Fibroblast of lung (primary cell): ENCODE measurements around the gene TMEFF2. TPM values are rescaled to one million over a fixed set of nuclear protein-coding genes. Genes with fewer than 3 reads are reported as not detected.

Experiments
- DNase-seq, 2 donors: peaks; one replicate each; pipeline versions ENCODE4 v3.0.0 to v3.0.0-alpha.2; 2010; ENCODE audit warnings: low read depth in 2 of 2
- H2AFZ ChIP-seq: 2 replicates; pipeline ENCODE4 v1.5.1; 2012; ENCODE audit warnings: low read length, control low read depth, inconsistent platforms
- H3K27ac ChIP-seq: 2 replicates; pipeline ENCODE4 v1.5.1; 2011; ENCODE audit warnings: low read length, control low read depth; ENCODE audit not compliant: insufficient read depth
- H3K27me3 ChIP-seq: 2 replicates; pipeline ENCODE4 v1.5.1; 2011; ENCODE audit warnings: mild to moderate bottlenecking, low read length; ENCODE audit not compliant: control insufficient read depth, insufficient read depth
- H3K36me3 ChIP-seq: 2 replicates; pipeline ENCODE4 v1.5.1; 2011; ENCODE audit warnings: low read length; ENCODE audit not compliant: control insufficient read depth, insufficient read depth
- H3K4me1 ChIP-seq: 2 replicates; pipeline ENCODE4 v1.5.1; 2011; ENCODE audit warnings: low read length; ENCODE audit not compliant: control insufficient read depth, insufficient read depth; ENCODE audit errors: extremely low read depth
- H3K4me2 ChIP-seq: 2 replicates; pipeline ENCODE4 v1.5.1; 2011; ENCODE audit warnings: low read length, control low read depth; ENCODE audit not compliant: insufficient read depth; ENCODE audit errors: extremely low read depth
- H3K4me3 ChIP-seq, 4 experiments: fragments of 200-600 bp in 1 of 4; sonication (generic) in 1 of 4; replicated peaks in 1 of 4; 2 replicates each; pipeline ENCODE4 v1.5.1; 2011 to 2016; ENCODE audit warnings: low read length in 4 of 4, low read depth in 3 of 4, mild to moderate bottlenecking in 3 of 4, control low read depth in 2 of 4, inconsistent platforms in 1 of 4, mixed read lengths in 1 of 4; ENCODE audit not compliant: insufficient read depth in 1 of 4; ENCODE audit errors: control extremely low read depth in 1 of 4
- H3K79me2 ChIP-seq: 2 replicates; pipeline ENCODE4 v1.5.1; 2012; ENCODE audit warnings: mild to moderate bottlenecking, low read length, inconsistent platforms; ENCODE audit not compliant: control insufficient read depth, insufficient read depth
- H3K9ac ChIP-seq: 2 replicates; pipeline ENCODE4 v1.5.1; 2011; ENCODE audit warnings: mild to moderate bottlenecking, low read length, control low read depth; ENCODE audit not compliant: insufficient read depth
- H3K9me3 ChIP-seq: 2 replicates; pipeline ENCODE4 v1.5.1; 2012; ENCODE audit warnings: low read depth, low read length; ENCODE audit not compliant: control insufficient read depth, insufficient read depth
- H4K20me1 ChIP-seq: 2 replicates; pipeline ENCODE4 v1.5.1; 2011; ENCODE audit warnings: low read length; ENCODE audit not compliant: control insufficient read depth, insufficient read depth; ENCODE audit errors: extremely low read depth
- EZH2 ChIP-seq: IDR thresholded peaks from 2 replicates; pipeline ENCODE4 v1.5.1; 2012; ENCODE audit warnings: low read length, control low read depth, mild to moderate bottlenecking; ENCODE audit errors: missing control alignments
- polyA plus RNA-seq, 2 donors: library from polyadenylated mRNA; depleted of rRNA in 1 of 2; stranded (reverse) in 1 of 2; unstranded in 1 of 2; fragments of >200 nt; gene quantifications; 2 replicates each; pipeline ENCODE4 v1.2.1, GENCODE V29; 2011 to 2012; ENCODE audit warnings: missing spikeins in 1 of 2
- total RNA-seq: library from RNA; depleted of rRNA; stranded (reverse); fragments of >200 nt; gene quantifications from 2 replicates; pipeline ENCODE4 v1.2.1, GENCODE V29; 2014
- TF ChIP-seq, protein P1 (sequence below), 2 donors: IDR thresholded peaks in 1 of 2; conservative IDR thresholded peaks in 1 of 2; 1 replicate in 1 of 2; 2 replicates in 1 of 2; pipeline ENCODE4 v1.5.1; 2011 to 2012; ENCODE audit warnings: low read length in 2 of 2, control low read depth in 1 of 2, inconsistent platforms in 1 of 2, low read depth in 1 of 2, mild to moderate bottlenecking in 1 of 2

TMEFF2 gene
- total and polyA plus RNA-seq, 2 donors (not counting 1 experiment from before 2014, with no cell fraction given) = 0.33 to 0.87 TPM

DNA sequence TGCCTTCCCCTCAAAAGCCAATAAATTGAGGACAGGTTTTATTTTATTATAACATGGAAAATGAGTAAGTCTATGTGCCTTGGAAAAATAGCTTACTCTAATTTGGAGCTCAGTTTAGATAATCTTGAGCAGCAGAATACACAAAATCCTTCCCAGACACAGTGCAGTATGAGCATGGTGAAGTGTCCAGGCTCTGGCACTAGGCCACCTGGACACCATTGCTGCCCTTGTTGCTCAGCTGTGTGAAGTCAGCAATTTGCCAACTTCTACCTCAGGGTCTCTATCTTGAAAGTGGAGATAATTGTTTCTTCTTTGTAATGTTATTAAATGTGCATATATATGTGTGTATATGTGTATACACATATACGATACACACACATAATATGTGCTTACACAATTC is 242.9 kb downstream of the TMEFF2 start:
- H2AFZ ChIP-seq = no peak overlapping the region
- H3K4me2 ChIP-seq = no peak overlapping the region
- H3K27ac ChIP-seq = no peak overlapping the region
- no peaks in the 10 kb centered on the region for H3K79me2 ChIP-seq
- H3K36me3 ChIP-seq = no peaks in the 10 kb centered on the region
- H3K9ac ChIP-seq = no peak overlapping the region
- no peaks in the 10 kb centered on the region for H3K9me3 ChIP-seq
- TF ChIP-seq, protein P1, sequence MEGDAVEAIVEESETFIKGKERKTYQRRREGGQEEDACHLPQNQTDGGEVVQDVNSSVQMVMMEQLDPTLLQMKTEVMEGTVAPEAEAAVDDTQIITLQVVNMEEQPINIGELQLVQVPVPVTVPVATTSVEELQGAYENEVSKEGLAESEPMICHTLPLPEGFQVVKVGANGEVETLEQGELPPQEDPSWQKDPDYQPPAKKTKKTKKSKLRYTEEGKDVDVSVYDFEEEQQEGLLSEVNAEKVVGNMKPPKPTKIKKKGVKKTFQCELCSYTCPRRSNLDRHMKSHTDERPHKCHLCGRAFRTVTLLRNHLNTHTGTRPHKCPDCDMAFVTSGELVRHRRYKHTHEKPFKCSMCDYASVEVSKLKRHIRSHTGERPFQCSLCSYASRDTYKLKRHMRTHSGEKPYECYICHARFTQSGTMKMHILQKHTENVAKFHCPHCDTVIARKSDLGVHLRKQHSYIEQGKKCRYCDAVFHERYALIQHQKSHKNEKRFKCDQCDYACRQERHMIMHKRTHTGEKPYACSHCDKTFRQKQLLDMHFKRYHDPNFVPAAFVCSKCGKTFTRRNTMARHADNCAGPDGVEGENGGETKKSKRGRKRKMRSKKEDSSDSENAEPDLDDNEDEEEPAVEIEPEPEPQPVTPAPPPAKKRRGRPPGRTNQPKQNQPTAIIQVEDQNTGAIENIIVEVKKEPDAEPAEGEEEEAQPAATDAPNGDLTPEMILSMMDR (conservative IDR thresholded peaks at IDR 0.05 in 1 of 2, IDR thresholded peaks at IDR 0.05 in 1 of 2; ENCODE audit: low read depth in 1 of 2, low read length in 2 of 2) = no peak
- no peak for TF ChIP-seq EZH2
- H3K4me1 ChIP-seq = no peaks in the 10 kb centered on the region
- H3K27me3 ChIP-seq = no peaks in the 10 kb centered on the region
- no peak for DNase-seq
- no peak overlapping the region for H3K4me3 ChIP-seq
- H4K20me1 ChIP-seq = no peaks in the 10 kb centered on the region

DNA sequence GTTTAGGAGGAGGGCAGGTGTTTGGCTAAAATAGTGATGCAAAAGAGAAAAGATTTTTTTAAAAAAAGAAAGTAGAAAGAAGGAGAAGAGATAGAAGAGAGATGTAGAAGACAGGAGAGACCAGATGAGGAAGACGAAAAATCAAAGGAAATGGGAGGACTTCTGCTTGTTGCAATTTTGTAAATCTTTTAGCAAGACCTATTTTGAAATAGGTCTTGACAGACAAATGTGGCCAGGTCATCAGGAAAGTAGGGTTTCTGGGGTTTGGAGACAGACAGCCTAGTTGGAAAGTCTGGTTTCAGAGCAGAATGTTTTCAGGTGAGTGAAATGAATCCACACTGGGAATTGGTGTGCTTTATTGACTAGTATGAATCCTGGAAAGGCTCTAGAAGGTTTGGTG is 243.4 kb downstream of the TMEFF2 start:
- no peak for DNase-seq
- H3K27me3 ChIP-seq = no peaks in the 10 kb centered on the region
- H3K79me2 ChIP-seq = no peaks in the 10 kb centered on the region
- no peak for TF ChIP-seq EZH2
- TF ChIP-seq, protein P1 (conservative IDR thresholded peaks at IDR 0.05 in 1 of 2, IDR thresholded peaks at IDR 0.05 in 1 of 2; ENCODE audit: low read depth in 1 of 2, low read length in 2 of 2) = no peak
- H3K27ac ChIP-seq = no peak overlapping the region
- no peak overlapping the region for H2AFZ ChIP-seq
- no peaks in the 10 kb centered on the region for H3K36me3 ChIP-seq
- H3K9me3 ChIP-seq = no peaks in the 10 kb centered on the region
- H3K4me2 ChIP-seq = no peak overlapping the region
- no peak overlapping the region for H3K9ac ChIP-seq
- no peaks in the 10 kb centered on the region for H4K20me1 ChIP-seq
- no peaks in the 10 kb centered on the region for H3K4me1 ChIP-seq
- no peak overlapping the region for H3K4me3 ChIP-seq

DNA sequence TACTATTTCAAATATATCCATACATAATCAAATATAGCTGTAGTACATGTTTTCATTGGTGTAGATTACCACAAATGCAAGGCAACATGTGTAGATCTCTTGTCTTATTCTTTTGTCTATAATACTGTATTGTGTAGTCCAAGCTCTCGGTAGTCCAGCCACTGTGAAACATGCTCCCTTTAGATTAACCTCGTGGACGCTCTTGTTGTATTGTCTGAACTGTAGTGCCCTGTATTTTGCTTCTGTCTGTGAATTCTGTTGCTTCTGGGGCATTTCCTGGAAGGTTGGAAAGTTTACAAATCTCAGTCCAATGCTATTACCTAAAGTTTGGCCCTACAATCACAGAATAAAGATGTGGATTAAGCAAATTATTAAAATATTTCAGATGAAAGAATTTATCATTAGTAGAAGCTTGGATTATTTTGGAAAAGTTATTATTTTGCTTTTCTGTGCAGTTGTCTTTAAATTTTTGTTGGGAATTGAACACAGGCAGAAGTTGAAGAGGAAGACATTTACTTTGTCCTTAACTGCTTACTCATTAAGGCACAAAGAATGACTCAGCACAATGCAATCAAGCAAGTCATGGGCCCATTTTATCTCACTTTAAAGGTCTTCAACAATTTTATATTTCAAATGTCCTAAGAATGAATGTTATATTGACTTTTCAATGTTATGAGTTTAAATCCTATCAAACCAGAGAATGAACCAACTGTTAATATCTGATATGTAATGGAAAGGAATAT is 244.4 kb downstream of the TMEFF2 start:
- Histone ChIP-seq H2AFZ (no peak overlapping the region), H3K4me2 (no peak overlapping the region), H3K27me3 (no peaks in the 10 kb centered on the region), H3K79me2 (no peaks in the 10 kb centered on the region), H3K9me3 (no peaks in the 10 kb centered on the region), H3K27ac (no peak overlapping the region), H4K20me1 (no peaks in the 10 kb centered on the region), H3K9ac (no peak overlapping the region), H3K4me1 (no peaks in the 10 kb centered on the region), H3K36me3 (no peaks in the 10 kb centered on the region), H3K4me3 (no peak overlapping the region)
- TF ChIP-seq EZH2 = no peak
- TF ChIP-seq, protein P1 (conservative IDR thresholded peaks at IDR 0.05 in 1 of 2, IDR thresholded peaks at IDR 0.05 in 1 of 2; ENCODE audit: low read depth in 1 of 2, low read length in 2 of 2) = no peak
- peak; percentile 66 to 68 for DNase-seq
